Measurements from ENCODE around the gene IGSF9.

Gene IGSF9

DNA sequence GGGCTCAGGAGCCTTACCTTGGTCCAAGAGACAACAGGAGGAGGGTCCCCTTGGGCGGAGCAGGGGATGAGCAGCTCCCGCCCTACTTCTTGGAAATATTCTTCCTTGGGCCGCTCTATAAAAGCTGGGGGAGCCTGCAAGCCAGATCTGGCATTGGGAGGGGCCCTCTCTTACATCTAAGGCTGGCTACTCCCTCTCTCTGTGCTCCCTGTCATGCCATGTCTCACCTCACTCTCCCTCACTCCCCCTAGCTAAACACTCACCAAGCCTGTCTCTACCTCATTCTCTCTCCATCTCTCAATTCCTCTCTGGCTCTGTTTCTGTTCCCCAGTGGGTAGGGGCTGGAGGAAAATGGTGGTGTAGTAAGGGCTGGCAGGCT, 13.6 kb downstream of the IGSF9 start:
- no peak for DNase-seq

DNA sequence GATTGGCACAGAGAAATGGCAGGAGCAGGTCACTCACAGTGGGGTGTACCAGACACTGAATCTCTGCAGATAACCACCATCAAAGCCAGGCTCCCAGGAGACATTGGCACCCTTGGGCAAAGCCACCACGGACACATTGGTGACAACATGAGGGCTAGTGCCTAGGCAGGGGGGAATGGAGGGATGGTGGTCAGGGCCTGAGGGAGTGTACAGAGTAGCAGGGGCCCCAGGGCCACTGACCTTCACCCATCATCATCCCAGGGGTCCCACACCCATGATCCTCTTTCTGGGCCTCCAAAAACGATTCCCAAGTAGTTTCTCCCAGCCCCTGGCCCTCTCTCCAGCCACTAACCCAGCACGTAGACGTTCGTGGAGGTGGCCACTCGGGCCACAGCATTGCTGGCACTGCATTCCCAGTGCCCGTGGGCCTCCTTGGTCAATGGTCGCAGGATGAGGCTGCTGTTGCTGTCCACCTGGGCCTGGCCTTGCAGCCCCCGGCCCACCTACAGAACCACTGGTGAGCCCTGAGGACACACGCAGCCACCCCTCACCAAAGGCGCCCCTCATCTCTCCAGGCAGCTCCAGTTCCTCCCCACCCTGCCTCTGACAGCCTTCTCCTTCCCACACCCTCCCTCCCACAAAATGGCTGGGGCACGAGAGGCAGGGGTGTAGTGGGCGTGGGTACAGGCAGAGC, 14.2 kb downstream of the IGSF9 start:
- no peak for DNase-seq

DNA sequence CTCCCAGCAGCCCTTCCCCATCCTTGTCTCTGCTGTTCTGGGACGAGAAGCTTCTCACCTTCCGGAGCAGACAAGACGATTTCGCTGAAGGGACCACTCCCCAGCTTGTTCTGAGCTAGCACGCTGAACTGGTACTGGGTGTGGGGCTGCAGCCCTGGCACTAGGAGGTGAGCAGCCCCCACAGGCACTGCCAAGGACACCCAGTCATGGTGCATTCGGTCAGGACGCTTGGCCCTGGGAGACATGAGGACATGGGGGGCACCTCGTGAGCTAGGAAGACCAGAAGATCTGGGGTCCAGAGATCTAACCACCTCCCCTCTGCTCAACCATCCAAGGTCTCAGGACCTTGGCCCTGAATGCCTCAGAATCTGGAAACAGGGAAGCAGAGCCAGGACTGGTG, 14.8 kb downstream of the IGSF9 start:
- no peak for DNase-seq

DNA sequence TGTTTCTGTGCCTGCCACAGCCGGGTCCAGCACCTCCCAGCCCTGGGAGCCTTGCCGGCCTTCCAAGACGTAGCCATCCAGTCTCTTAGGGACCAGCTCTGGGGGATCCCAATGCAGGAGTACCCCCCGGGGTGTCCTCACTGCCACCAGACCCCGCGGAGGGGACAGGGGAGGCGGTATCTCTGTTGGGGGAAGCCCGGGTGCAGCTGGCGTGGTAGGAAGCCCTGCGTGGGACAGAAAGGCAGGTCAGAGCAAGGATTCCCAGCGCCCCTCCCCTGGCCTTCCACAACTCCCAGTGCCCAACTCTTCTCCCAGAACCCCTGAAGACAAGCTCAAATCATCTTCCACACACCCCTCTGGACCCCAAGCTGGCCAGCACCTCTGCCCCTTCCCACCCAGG, 15.2 kb downstream of the IGSF9 start:
- no peak for DNase-seq

DNA sequence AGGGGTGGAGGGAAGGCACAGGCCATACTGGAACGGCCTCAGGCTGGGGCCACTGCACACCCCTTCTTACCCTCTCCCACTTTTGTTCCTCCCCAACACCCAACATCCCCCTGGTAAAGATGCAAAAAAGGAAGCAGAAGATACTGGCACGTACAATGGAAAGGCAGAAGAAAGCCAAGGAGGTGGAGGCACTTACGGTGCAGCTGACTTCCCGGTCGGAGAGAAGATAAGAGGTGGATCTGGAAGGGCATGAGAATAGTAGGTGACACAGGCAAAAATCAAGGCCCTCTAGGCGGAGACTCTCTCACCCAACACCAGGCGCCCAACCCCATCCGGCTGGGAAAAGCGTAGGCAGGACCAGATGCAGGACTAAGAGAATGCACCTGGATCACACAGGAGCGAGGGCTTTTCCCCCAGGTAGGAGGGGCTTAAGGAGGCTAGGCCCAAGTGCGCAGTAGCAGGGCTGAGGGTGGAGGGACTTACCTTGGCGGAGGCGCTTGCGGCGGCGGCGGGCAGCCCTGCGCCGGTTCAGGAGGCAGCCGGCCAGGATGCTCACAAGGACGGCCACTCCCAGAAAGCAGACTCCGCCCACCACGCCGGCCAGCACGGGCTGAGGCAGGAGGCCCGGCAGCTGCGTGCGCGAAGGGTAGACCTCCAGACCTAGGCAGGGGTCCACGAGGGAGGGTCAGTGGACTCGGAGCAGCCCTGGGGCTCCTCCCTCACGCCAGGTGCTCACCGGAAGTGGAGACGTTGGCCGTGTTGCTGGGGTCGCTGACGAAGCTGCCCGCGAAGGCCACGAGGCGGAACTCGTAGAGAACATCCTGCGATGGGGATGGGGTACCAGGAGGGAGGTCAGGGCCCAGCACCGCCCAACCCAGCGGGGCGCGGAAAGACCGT, 16.0 kb downstream of the IGSF9 start:
- DNase-seq, result no peak

DNA sequence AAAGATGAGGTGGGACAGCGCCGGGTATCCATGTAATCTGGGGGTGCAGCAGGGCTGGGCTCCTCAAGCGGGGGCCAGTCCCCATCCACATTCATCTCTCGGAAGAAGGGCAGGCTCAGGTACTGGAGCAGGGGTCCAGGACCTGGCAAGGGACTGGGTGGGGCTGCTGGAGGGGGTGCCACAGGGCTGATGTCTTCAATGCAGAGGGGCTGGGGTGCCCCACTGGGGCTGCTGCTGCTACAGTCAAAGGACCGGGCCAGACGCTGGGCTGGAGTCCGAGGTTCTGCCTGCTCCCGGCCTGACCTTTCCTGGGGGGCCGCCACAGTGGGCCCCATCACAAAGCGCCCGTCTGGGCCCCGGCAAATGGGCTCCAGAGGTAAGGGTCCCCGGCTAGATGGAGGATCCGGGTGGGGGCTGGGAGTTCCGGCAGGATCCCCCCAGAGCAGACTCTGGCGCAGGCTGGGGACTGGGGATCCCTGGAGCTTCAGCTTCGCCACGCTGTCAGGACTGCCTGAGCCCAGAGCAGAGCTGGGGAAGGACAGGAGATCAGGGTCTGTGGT, 16.8 kb downstream of the IGSF9 start:
- no peak for DNase-seq

DNA sequence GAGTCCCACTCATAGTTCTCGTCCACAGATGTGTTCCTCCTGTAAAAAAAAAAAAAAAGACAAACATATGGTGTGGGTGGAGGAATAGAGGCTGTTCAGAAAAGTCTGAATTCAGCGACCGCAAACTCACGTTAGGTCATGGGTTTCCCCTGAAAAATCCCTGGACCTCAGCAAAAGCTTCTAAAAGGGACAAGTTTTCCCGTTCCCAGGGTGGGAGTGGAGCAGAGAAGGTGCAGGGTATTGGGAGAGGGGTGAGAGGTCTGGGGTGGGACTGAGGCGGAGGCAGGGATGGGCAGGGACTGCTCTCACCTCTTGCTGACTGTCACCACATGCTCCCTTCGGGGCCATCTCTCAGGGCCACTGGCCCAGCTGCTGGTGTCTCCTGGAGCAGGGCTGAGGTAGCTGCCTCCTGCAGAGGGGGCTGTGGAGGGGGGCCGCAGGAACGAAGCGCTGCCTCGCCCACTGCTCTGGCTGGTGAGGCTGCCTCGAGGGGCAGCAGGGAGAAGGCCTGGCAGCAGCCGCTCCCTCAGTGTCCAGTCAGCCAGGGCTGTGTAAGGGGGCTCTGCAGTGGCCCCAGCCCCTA, 17.5 kb downstream of the IGSF9 start:
- peak; percentile 49 for DNase-seq

DNA sequence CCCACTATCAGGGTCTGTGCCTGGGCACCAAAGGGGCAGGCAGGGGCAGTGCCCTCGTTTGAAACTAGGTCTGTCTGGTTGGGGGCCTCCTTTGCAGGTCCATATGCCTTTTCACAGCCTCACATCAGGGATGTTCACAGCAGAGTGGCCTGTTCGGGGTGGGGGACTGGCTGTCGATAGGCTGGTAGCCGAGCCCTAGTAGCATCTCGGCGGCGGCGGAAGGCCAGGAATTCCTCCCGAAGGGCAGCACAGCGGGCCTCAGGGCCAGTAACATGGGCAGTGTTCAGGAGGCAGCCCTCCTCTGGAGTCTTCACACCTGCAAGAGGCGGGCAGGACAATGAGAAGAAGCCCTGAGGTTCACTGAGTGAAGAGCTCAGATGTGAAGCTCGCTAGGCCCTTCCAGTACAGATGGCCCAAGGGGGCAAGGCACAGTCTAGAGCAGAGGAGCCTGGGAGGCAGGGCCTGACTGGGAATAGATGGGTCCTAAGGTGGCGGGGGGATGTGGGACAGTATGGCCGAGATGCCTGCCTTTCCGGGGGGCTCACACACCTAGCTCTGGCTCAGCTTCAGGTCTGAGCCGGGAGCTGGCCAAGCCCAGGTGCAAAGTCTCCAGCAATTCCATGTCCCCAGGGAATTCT, 18.1 kb downstream of the IGSF9 start:
- no peak for DNase-seq

DNA sequence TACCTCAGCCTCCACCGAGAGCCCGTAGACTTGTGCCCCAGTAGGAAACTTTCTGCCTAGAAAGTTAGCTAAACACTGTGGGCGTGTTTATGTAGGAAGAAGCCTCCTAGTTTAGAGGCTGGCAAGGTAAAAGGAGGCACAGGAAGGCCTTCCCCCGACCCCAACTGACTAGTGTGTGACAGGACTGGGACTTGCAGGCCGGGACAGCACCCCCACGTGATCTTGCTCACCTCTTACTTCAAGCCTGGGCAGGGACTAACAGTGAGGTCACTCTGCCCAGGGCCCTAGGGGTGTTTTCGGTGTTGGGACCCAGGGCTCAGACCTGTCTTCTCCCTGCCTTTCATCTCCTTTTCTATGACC, 19.7 kb downstream of the IGSF9 start:
- no peak for DNase-seq

DNA sequence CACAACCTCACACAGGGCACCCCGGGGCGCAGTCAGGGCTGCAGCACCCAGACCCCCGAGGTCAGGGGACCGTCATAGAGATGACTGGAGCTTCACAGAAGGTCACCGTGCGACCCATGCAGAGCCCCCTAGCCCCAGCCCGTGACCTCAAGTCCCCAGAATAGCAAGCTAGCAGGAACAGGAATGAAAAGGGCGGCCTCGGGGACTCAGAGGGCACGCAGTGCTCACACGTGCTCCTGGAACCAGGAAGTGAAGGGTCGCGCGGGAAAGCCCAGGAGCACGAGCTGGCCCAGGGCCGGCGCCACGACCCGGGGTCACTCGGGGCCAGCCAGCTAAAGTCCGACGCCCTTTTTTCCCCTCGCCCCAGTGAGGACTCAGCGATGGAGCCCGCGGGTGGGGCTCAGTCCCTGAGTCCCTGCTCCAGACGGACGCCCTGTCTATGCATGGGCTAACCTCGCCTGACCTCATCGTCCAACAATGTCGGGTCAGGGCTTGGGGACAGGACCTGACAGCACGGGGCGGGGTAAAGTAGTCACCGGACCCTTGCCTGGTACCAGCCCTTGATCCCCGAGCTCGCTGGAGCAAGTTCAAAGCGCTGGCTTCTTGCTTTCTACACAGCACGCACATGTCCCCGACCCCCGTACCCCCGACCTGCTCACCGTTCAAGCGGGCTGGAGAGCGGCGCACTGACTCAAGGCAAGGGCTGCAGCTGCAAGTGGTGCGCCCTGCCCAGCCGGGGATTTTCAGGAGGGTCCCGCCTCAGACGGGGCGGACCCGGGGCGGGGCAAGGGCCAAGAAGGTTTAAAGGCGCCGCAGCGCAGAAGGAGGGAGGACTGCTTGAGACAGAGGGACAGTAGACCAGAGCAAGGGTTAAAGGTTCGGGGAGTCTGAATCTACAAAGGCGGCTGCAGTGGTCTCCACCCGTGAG, 20.4 kb downstream of the IGSF9 start, which contains the start of gene TAGLN2:
Gene TAGLN2, minus strand, starts transcription at position 717 of the 928 bp plus-strand sequence. CDS start 4,998 bp downstream, outside the sequence.
- no peak for DNase-seq

DNA sequence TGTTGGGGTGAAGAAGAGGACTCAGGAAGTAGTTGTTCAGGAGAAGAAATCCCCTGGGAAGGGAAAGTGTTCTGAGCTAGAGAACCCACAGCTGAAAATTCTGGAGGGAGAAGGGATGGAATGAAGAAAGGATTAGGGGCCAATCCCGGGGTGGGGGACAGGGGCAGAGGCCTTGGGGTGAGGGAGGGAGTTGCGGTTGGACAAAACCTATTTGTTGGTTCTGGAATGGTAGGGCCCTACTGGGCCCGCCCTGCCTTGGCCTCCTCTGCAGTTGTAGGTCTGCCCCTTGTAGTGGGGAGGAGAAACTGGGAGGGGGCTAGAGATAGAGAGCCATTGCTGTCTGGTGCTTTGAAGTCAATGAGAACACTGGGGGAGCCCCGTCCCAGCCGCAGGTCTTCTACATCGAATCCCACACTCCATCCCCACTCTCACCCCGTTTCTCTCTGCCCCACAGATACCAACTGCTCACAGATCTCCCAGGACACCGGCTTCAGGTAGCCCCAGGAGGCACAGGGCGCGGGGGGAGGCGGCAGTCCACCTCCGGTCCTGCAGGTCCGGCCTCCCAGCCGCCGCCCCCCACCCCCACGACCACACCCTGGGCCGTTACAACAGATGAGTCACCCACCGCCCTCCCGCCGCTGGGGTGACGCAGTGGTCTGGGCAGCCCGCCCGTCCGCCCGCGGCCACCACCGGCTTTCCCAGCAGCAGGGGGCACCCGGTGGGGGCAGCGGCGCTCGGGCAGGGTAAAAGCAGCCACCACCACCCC, 21.2 kb downstream of the IGSF9 start:
- DNase-seq, result no peak

DNA sequence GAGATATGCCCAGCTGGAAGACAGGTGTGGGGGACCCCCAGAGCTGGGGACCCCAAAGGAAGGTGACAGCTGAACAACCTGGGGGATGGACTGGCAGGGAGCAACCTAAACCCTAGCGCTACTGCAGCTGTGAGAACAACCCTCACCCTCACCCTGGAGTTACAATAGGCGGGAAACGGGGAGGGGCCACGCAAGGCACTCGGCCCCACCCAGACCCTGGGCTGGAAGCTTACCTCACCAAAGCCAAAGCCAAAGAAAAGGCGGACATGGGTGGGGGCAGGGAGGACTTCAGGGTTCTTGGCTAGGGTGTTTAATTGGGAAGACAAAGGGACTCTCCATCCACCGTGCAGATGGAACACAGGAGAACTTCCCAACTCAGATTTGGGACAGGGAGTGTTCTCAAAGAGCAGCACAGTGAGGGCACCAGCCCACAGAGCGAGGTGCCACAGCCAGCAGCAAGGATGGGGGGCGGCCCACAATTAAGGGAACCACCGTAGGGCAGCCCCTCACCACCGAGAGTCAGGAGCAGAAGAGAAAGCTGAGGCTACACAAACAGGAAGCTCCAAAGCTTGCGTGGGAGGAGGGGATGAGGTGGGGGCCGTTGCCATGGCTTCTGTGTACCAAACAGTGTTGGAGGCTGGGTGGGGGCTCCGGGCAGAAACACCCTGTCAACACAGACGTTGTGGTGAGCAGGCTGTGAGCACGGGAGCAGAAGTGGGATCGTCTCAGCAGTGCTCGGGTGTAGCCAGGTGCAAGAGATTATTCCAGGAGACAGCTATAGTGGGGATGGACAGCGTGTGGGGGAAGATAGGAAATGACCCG, 22.0 kb downstream of the IGSF9 start:
- DNase-seq, result no peak

DNA sequence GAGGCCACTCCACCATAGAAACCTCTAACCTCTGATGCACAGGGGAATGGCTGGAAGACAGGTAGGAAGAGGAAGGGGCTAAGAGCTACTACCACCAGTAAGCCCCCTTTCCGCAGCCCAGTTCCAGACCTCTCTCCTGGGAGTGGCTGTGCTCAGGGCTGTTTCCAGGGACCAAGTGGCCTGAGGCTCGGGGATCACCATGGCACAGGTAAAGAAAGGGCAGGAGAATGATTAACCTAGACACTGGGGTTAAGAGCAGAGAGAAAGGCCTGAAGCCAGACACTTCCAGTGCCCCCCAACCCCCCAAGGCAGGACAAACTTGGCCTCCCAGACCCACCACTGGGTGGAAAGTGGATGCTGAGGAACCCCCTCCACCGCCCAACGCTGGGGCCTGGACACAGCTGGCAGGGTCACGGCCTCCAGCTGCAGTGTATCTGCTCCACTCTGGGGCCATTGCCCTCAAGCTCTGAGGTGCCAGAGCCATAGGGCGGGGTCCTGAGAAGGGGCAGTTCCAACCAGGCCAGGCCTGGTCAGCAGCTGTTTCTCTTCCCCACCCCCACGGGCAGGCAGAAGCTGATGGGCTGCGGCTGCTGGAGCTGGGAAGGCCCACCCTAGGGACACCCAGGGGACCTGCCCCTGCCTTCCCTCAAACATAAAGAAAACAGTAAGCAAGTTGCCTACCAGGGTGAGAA, 22.8 kb downstream of the IGSF9 start:
- DNase-seq, result no peak

DNA sequence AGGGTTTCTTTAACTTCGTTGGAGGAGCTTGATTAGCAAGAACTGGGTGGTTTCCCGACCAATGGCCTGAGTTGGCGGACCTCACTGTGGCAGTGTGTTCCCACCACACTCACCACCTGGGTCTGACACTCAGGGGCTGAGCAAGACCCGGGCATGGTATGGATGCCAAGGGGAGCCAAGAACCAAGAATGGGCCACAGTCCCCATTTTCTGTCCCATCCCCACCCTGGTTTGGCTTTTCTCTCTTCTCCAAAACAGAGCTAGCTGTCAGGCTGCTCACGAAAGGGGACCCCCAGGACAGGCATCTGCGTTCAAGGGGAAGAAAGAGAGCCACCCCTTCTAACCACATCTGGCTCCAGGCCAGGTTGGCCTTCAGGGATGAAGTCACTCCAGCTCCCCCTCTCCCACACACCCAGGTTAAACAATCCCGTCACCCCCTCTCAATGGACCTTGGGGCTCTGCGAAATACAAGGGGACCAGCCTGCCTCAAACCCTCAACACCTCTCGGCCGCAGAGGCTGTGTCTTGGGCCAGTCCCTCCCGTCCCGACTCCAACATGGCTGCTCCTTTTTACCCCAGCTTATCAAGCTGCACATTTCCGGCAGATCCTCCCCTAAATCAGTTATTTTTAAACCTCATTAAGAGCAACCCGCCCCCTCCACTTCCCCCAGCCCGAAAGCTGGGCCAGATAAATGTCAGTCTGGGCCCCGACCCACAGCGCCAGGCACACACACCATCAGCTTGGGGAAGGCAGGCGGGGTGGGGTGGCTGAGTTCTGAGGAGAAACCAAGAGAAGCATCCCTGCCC, 23.5 kb downstream of the IGSF9 start:
- DNase-seq, result no peak

DNA sequence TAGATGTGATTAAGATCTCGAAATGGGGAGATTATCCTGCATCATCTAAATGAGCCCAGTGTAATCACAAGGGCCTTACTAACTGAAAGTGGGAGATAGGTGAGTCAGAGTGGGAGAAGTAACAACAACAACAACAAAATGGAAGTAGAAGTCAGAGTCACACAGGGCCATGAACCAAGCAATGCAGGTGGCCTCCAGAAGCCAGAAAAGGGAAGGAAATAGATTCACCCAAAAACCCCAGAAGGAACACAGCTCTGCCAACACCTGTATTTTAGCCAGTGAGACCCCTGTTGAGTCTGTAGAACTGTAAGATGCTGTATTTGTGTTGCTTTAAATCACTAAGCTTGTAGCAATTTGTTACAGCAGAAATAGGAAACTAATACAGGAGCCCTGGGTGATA, 24.2 kb downstream of the IGSF9 start:
- no peak for DNase-seq

DNA sequence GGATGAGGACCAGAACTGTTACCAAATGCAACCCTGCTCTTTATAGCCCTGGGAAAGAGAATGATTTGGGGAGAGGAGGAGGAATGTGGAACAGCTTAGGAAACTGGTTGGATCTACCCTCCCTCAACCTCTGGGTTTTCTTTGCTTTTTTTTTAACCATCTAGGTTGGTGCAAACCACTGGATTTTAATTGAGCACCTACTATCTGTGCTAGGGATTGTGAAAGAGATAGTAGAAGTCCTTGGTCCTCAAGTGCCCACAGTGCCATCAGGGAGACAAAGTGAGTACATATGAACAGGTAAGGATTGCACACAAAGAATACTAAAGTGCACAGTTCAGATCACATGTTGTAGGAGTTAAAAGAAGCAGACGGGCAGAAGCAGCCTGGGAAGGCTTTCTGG, 24.8 kb downstream of the IGSF9 start:
- DNase-seq, result no peak

DNA sequence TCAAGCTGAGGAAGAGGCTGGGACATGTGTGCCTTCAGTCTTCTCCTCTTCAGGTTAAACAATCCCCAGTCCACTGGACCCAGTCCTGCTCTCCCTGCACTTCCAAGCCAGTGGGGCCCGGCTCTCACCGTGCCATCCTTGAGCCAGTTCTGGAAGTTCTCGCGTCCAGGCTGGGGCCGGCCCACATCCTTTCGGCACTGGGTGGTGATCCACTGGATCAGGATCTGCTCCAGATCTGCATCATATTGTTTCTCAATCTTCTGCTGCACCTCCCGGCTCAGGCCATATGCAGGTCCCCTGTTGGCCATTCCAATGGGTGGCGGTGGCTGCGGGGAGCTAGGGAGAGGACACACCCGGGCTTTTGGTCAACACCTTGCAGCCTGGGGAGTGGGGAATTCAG, 25.2 kb downstream of the IGSF9 start:
- no peak for DNase-seq

DNA sequence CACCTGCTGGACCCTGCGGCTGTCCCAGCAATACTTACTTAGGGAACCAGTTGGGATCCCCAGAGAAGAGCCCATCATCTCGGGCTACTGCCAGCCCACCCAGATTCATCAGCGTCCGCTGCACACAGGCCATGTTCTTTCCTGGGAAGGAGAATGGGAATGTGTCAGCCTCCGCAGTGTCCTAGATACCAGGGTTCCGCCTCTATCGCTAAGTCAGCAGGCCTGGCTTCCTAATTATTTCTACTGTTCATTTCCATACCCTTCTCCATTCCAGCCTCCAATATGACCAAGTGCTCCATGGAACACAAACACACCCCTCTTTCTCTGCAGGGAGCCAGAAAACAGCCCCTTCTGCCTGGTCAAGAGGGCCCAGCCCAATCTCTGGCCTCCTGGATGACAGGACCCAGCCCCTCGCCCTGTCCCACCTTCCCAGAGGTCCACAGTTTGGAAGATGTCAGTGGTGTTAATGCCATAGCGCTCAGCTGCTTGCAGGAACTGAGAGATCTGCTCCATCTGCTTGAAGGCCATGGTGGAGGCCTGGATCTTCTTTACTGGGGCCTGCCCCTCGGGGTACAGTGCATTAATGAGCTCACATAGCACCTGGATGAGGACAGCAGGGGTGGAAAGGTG, 26.1 kb downstream of the IGSF9 start:
- DNase-seq, result no peak

Measured in NCI-H524 treated with DMSO at 0.1 percent for 48 hours (cell line).